SK-N-SH treated with all-trans-retinoic acid at 6 μM for 48 hours (cell line): Measurements from ENCODE around the gene FBXL5.

Experiments
- BACH2 ChIP-seq: fragments of 250-450 bp; sonication (Bioruptor Pico); IDR thresholded peaks from 2 replicates; pipeline ENCODE4 v1.9.0; 2021; ENCODE audit warnings: mild to moderate bottlenecking, borderline replicate concordance
- GLIS3 ChIP-seq: fragments of 250-450 bp; sonication (Bioruptor Pico); IDR thresholded peaks from 2 replicates; pipeline ENCODE4 v1.5.0; 2020; ENCODE audit warnings: mild to moderate bottlenecking, moderate library complexity
- OSR1 ChIP-seq: fragments of 250-450 bp; sonication (Bioruptor Pico); IDR thresholded peaks from 2 replicates; pipeline ENCODE4 v1.8.0; 2022; ENCODE audit warnings: moderate library complexity, mild to moderate bottlenecking, inconsistent platforms
- PPARA ChIP-seq: fragments of 250-450 bp; sonication (Bioruptor Pico); IDR thresholded peaks from 2 replicates; pipeline ENCODE4 v1.5.0; 2020; ENCODE audit warnings: mild to moderate bottlenecking, borderline replicate concordance
- RARB ChIP-seq: fragments of 250-450 bp; sonication (Bioruptor Pico); IDR thresholded peaks from 2 replicates; pipeline ENCODE4 v1.8.0; 2021; ENCODE audit warnings: mild to moderate bottlenecking, moderate library complexity
- ZC3H10 ChIP-seq: fragments of 250-450 bp; sonication (Bioruptor Pico); IDR thresholded peaks from 2 replicates; pipeline ENCODE4 v1.5.1; 2021; ENCODE audit warnings: mild to moderate bottlenecking, moderate library complexity
- ZNF565 ChIP-seq: fragments of 450-650 bp; formaldehyde crosslinking; conservative IDR thresholded peaks from 2 replicates; pipeline ENCODE4 v1.5.0; 2020; ENCODE audit warnings: low read depth, mild to moderate bottlenecking, moderate library complexity
- ZNF8 ChIP-seq: fragments of 450-650 bp; formaldehyde crosslinking; IDR thresholded peaks from 2 replicates; pipeline ENCODE4 v1.5.0; 2020; ENCODE audit warnings: mild to moderate bottlenecking, moderate library complexity
- TF ChIP-seq, protein P1 (sequence below): fragments of 250-450 bp; sonication (Bioruptor Pico); IDR thresholded peaks from 2 replicates; pipeline ENCODE4 v1.8.0; 2020; ENCODE audit warnings: mild to moderate bottlenecking, moderate library complexity, borderline replicate concordance

DNA sequence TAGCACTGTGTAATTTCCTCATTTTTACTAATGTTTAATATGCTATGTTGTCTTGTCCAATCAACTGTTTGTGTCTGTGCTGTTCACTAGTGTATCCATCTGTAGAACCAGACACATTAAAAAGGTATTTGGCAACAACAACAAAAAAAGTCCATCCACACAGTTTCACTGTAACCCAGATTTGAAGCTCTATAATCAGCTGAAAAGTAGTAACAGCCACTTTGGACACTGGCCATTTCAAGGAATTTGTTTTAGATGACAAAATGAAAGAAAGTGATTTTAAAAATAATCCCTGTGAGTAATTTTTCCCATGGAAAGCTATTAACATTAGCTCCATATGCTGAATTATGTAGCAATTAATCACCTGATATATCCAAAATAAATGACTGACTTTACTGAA lies 2.2 kb upstream of the FBXL5 start:
- TF ChIP-seq GLIS3 (CRISPR knock-in tag), result no peak
- TF ChIP-seq, protein P1, sequence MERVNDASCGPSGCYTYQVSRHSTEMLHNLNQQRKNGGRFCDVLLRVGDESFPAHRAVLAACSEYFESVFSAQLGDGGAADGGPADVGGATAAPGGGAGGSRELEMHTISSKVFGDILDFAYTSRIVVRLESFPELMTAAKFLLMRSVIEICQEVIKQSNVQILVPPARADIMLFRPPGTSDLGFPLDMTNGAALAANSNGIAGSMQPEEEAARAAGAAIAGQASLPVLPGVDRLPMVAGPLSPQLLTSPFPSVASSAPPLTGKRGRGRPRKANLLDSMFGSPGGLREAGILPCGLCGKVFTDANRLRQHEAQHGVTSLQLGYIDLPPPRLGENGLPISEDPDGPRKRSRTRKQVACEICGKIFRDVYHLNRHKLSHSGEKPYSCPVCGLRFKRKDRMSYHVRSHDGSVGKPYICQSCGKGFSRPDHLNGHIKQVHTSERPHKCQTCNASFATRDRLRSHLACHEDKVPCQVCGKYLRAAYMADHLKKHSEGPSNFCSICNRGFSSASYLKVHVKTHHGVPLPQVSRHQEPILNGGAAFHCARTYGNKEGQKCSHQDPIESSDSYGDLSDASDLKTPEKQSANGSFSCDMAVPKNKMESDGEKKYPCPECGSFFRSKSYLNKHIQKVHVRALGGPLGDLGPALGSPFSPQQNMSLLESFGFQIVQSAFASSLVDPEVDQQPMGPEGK, result no peak
- no peak for TF ChIP-seq ZC3H10 (CRISPR knock-in tag)
- no peak for TF ChIP-seq OSR1 (CRISPR knock-in tag)
- TF ChIP-seq RARB (CRISPR knock-in tag), result no peak
- no peak for TF ChIP-seq BACH2 (CRISPR knock-in tag)
- TF ChIP-seq PPARA (CRISPR knock-in tag), result no peak
- TF ChIP-seq ZNF565 (CRISPR knock-in tag), result no peak
- TF ChIP-seq ZNF8 (CRISPR knock-in tag), result no peak
